GM19468 (cell line): ENCODE data around the gene ZSCAN9.

Source experiments
- ATAC-seq: cut with Tn5 transposase; IDR thresholded peaks from one replicate; pipeline ENCODE4 v1.9.1; 2021; ENCODE audit warnings: mild to moderate bottlenecking, moderate library complexity, moderate number of reproducible peaks; ENCODE audit not compliant: unreplicated experiment; ENCODE audit errors: extremely low read depth

The ZSCAN9 gene

GRCh38 chr6:28266563-28266961, 41.5 kb downstream of the ZSCAN9 start:
- ATAC-seq: no peak

- ATAC-seq: peak; percentile 60
These were observed 42.1 kb downstream of the ZSCAN9 start, which contains the start of gene ZSCAN26 for GRCh38 chr6:28266962-28267694. ZSCAN26 (plus strand) TSS chr6:28267143; CDS start chr6:28271920, 4,777 bp downstream.

- ATAC-seq: no peak
These were observed 42.6 kb downstream of the ZSCAN9 start for GRCh38 chr6:28267695-28268059.

- no peak for ATAC-seq
These were observed 44.4 kb downstream of the ZSCAN9 start for GRCh38 chr6:28269492-28269891.

GRCh38 chr6:28274888-28275287, 49.8 kb downstream of the ZSCAN9 start:
- no peak for ATAC-seq

GRCh38 chr6:28277746-28278145, 52.7 kb downstream of the ZSCAN9 start:
- no peak for ATAC-seq

- no peak for ATAC-seq
These were observed 55.7 kb downstream of the ZSCAN9 start for GRCh38 chr6:28280595-28281287.

GRCh38 chr6:28281288-28282064, 56.4 kb downstream of the ZSCAN9 start, which contains the start of gene PGBD1:
PGBD1 (plus strand) TSS chr6:28281572; CDS start chr6:28283814, 2,242 bp downstream.
- no peak for ATAC-seq

- no peak for ATAC-seq
These were observed 57.9 kb downstream of the ZSCAN9 start for GRCh38 chr6:28282926-28283325.
